IPS DF 19.7 (cell line): Measurements from ENCODE around the gene PRG3.

Source experiments
- DNase-seq: peaks from one replicate; pipeline ENCODE4 v3.0.0-alpha.2; 2013; ENCODE audit warnings: low read depth, low spot score

PRG3 gene

GRCh38 chr11:57359896-57360690 lies 20.9 kb downstream of the PRG3 start:
- no peak for DNase-seq

GRCh38 chr11:57359396-57359795 lies 21.6 kb downstream of the PRG3 start:
- no peak for DNase-seq

GRCh38 chr11:57358991-57359390 lies 22.0 kb downstream of the PRG3 start:
- no peak for DNase-seq

- DNase-seq, result no peak
Measured at GRCh38 chr11:57358543-57358961, 22.4 kb downstream of the PRG3 start.

- no peak for DNase-seq
Measured at GRCh38 chr11:57357856-57358255, 23.1 kb downstream of the PRG3 start.

- no peak for DNase-seq
Measured at GRCh38 chr11:57357310-57357709, 23.6 kb downstream of the PRG3 start.

GRCh38 chr11:57356268-57356667 lies 24.7 kb downstream of the PRG3 start:
- no peak for DNase-seq

GRCh38 chr11:57354699-57355098 lies 26.3 kb downstream of the PRG3 start:
- DNase-seq, result no peak

GRCh38 chr11:57353852-57354251 lies 27.1 kb downstream of the PRG3 start:
- DNase-seq, result no peak

- DNase-seq, result no peak
Measured at GRCh38 chr11:57353446-57353845, 27.5 kb downstream of the PRG3 start.

- DNase-seq, result no peak
Measured at GRCh38 chr11:57353036-57353435, 27.9 kb downstream of the PRG3 start.

- DNase-seq, result no peak
Measured at GRCh38 chr11:57349491-57350274, 31.3 kb downstream of the PRG3 start.

- DNase-seq, result no peak
Measured at GRCh38 chr11:57348636-57349313, 32.2 kb downstream of the PRG3 start.

GRCh38 chr11:57348052-57348451 lies 32.9 kb downstream of the PRG3 start:
- DNase-seq, result no peak

- no peak for DNase-seq
Measured at GRCh38 chr11:57347336-57347735, 33.6 kb downstream of the PRG3 start.

- no peak for DNase-seq
Measured at GRCh38 chr11:57345555-57346211, 35.3 kb downstream of the PRG3 start.

GRCh38 chr11:57344826-57345225 lies 36.1 kb downstream of the PRG3 start:
- DNase-seq, result no peak

GRCh38 chr11:57343825-57344224 lies 37.1 kb downstream of the PRG3 start:
- DNase-seq, result no peak

- no peak for DNase-seq
Measured at GRCh38 chr11:57342702-57343101, 38.2 kb downstream of the PRG3 start.

GRCh38 chr11:57341250-57341808 lies 39.6 kb downstream of the PRG3 start:
- no peak for DNase-seq

GRCh38 chr11:57340039-57340615 lies 40.8 kb downstream of the PRG3 start:
- no peak for DNase-seq
